Measurements from ENCODE around the gene MSH3.
"Not testable (repeated sequence)": the region's sequence is repeated elsewhere in the genome, so short reads cannot be mapped to it uniquely, and the experiment has no call there.

The MSH3 gene

DNA sequence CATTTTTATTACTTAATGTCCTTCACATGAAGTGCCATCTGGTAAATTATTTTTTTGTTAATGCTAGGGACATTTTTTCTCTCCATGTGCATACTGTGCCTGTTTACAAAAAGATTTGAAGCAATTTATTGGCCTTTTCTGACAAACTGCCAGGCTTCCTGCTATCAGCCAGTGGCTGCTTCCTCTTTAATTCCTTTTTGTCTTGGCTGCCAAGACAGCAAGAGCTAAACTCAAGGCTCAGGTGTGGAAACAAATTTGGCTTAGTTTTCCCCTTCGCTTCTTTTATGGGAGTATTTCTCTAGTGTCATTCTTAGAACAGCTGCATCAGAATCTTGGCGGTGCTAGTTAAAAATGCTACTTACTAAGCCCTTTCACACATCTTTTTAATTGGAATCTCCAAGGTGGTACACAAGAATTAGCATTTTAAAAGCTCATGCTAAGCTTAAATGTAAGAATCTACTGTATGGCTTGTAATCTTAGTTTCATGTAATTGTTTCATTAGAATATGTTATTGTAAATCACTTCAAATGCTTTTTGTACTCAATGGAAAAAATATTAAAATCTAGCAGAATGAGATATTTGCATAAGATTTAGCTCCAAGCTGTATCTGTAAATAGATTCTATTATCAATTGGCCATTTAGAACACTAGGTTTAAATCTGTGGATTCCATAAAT lies 171.5 kb downstream of the MSH3 start:
- DNase-seq (ENCODE audit: low read depth) = peak; percentile 98
- TF ChIP-seq, protein P1, sequence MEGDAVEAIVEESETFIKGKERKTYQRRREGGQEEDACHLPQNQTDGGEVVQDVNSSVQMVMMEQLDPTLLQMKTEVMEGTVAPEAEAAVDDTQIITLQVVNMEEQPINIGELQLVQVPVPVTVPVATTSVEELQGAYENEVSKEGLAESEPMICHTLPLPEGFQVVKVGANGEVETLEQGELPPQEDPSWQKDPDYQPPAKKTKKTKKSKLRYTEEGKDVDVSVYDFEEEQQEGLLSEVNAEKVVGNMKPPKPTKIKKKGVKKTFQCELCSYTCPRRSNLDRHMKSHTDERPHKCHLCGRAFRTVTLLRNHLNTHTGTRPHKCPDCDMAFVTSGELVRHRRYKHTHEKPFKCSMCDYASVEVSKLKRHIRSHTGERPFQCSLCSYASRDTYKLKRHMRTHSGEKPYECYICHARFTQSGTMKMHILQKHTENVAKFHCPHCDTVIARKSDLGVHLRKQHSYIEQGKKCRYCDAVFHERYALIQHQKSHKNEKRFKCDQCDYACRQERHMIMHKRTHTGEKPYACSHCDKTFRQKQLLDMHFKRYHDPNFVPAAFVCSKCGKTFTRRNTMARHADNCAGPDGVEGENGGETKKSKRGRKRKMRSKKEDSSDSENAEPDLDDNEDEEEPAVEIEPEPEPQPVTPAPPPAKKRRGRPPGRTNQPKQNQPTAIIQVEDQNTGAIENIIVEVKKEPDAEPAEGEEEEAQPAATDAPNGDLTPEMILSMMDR (IDR thresholded peaks at IDR 0.05; ENCODE audit: control insufficient read depth, extremely low read depth, insufficient read depth) = no peak
- H3K4me3 ChIP-seq (ENCODE audit: low read depth, low read length) = no peak overlapping the region

DNA sequence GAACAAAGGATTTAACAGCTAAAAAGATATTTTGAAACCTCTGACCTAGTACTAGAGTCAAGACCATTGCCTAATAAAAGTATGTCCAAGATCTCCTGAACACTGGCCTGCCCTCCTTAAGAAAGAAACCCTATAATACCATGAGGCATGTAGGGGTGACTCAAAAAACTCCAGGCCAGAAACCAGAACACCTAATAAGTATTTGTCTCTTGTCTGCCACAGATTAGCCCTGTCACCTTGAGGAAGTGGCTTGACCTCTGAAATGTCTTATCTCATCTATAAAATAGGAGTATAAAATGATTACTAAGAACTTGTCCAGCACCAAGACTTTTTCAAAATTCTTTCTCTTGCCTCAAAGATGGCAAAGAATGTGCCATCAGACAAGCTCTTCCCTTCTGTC lies 180.3 kb downstream of the MSH3 start:
- TF ChIP-seq, protein P1 (IDR thresholded peaks at IDR 0.05; ENCODE audit: control insufficient read depth, extremely low read depth, insufficient read depth) = no peak
- no peak overlapping the region for H3K4me3 ChIP-seq (ENCODE audit: low read depth, low read length)
- no peak for DNase-seq (ENCODE audit: low read depth)

DNA sequence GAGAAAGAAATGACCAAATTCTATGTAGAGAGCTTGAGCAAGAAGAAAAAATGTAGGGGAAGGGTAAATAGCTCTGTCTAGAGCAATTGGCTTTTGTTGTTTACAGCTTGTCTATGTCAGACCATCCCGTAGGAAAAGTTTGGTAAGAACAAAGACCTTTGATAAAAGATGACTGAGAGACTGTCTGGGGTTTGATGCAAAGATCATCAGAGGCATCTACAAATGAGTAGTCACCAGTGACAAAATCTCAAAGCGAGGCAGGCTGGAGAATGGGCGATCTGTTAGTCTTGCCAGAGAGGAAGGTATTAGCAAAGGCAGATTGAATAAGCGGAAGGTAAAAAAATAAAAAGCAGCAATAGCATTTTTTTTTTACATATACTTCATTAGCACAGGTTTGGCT lies 180.7 kb downstream of the MSH3 start:
- no peak overlapping the region for H3K4me3 ChIP-seq (ENCODE audit: low read depth, low read length)
- TF ChIP-seq, protein P1 (IDR thresholded peaks at IDR 0.05; ENCODE audit: control insufficient read depth, extremely low read depth, insufficient read depth) = no peak
- DNase-seq (ENCODE audit: low read depth) = no peak

DNA sequence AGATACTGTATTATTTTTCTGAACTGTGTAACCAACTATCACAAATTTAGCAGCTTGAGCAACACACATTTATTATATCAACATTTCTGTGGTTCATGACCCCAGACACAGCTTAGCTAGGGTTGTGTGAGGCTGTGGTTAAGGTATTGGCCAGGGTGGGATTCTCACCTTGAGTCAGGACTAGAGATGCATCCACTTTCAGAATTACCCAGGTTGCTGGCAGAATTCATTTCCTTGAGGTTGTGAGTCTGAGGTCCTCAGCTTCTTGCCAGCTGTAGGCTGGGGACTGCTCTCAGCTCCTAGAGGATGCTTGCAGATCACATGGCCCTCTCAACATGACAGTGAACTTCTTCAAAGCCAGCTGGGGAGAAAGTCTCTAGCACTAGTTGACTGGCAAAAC lies 183.2 kb downstream of the MSH3 start:
- TF ChIP-seq, protein P1 (IDR thresholded peaks at IDR 0.05; ENCODE audit: control insufficient read depth, extremely low read depth, insufficient read depth) = no peak
- DNase-seq (ENCODE audit: low read depth) = no peak
- no peak overlapping the region for H3K4me3 ChIP-seq (ENCODE audit: low read depth, low read length)

DNA sequence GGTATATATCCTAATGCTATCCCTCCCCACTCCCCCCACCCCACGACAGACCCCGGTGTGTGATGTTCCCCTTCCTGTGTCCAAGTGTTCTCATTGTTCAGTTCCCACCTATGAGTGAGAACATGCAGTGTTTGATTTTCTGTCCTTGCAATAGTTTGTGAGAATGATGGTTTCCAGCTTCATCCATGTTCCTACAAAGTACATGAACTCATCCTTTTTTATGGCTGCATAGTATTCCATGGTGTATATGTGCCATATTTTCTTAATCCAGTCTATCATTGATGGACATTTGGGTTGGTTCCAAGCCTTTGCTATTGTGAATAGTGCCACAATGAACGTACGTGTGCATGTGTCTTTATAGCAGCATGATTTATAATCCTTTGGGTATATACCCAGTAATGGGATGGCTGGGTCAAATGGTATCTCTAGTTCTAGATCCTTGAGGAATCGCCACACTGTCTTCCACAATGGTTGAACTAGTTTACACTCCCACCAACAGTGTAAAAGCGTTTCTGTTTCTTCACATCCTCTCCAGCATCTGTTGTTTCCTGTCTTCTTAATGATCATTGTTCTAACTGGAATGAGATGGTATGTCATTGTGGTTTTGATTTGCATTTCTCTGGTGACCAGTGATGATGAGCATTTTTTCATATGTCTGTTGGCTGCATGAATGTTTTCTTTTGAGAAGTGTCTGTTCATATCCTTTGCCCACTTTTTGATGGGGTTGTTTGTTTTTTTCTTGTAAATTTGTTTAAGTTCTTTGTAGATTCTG lies 186.8 kb downstream of the MSH3 start:
- DNase-seq (ENCODE audit: low read depth); H3K4me3 ChIP-seq (ENCODE audit: low read depth, low read length): not testable (repeated sequence)

DNA sequence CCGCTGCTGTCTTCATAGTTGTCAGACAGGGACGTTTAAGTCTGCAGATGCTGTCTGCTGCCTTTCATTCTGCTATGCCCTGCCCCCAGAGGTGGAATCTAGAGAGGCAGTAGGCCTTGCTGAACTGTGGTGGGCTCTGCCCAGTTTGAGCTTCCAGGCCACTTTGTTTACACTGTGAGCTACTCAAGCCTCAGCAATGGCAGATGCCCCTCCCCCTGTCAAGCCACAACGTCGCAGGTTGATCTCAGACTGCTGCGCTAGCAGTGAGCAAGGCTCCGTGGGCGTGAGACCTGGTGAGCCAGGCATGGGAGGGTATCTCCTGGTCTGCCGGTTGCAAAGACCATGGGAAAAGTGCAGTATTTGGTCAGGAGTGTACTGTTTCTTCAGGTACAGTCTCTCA lies 192.0 kb downstream of the MSH3 start:
- not testable (repeated sequence) for DNase-seq (ENCODE audit: low read depth); H3K4me3 ChIP-seq (ENCODE audit: low read depth, low read length)

DNA sequence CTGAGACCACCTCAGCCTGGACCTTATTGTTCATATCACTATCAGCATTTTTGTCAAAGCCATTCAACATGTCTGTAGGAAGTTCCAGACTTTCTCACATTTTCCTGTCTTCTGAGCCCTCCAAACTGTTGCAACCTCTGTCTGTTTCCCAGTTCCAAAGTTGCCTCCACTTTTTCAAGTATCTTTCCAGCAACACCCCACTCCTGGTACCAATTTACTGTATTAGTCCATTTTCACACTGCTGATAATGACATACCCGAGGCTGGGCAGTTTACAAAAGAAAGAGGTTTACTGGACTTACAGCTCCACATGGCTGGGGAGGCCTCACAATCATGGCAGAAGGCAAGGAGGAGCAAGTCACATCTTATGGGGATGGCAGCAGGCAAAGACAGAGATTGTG lies 195.7 kb downstream of the MSH3 start:
- not testable (repeated sequence) for DNase-seq (ENCODE audit: low read depth); H3K4me3 ChIP-seq (ENCODE audit: low read depth, low read length)

DNA sequence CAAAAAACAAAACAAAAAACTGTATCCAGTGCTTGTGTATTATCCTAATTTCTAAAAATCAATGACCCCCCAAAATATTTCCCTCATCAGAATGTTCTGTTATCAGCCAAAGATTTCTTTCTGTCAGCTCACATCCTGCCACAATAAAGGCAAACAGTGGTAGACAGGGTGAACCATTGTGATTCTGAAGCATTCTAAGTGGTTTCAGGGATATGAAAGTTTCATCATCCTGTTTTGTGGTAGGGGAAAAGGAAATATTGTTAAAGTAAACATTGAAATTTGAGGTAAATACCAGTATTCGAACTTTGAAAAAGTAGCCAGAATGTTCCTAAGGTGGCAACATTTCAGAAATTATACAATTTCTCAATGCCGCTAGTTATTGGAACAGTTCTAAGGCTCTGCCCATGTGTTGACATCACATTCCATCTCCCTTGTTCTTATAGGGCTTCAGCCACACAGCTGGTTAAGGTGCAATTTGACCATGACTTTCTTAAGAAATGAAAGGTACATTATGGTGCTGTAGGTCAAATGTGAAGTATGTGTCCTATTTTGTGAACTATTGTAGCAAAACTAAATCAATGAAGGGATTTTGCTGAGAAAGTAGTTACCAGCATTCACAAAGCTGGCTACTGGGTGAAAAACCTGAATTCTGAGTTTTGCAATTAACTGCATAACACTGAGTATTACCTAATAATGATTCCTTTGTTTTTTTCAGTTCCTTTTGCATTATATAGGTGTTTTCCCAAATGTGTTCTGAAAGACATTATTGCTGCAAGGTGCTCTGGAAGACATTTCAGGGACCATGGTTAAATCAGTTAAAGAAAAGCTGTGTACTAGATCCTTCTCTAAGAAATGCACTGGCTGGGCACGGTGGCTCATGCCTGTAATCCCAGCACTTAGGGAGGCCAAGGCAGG lies 198.1 kb downstream of the MSH3 start:
- TF ChIP-seq, protein P1 (IDR thresholded peaks at IDR 0.05; ENCODE audit: control insufficient read depth, extremely low read depth, insufficient read depth) = no peak
- DNase-seq (ENCODE audit: low read depth) = no peak
- no peak overlapping the region for H3K4me3 ChIP-seq (ENCODE audit: low read depth, low read length)

All from LNCaP clone FGC (cell line).